Measurements from ENCODE around the gene GORASP1.

Gene GORASP1

DNA sequence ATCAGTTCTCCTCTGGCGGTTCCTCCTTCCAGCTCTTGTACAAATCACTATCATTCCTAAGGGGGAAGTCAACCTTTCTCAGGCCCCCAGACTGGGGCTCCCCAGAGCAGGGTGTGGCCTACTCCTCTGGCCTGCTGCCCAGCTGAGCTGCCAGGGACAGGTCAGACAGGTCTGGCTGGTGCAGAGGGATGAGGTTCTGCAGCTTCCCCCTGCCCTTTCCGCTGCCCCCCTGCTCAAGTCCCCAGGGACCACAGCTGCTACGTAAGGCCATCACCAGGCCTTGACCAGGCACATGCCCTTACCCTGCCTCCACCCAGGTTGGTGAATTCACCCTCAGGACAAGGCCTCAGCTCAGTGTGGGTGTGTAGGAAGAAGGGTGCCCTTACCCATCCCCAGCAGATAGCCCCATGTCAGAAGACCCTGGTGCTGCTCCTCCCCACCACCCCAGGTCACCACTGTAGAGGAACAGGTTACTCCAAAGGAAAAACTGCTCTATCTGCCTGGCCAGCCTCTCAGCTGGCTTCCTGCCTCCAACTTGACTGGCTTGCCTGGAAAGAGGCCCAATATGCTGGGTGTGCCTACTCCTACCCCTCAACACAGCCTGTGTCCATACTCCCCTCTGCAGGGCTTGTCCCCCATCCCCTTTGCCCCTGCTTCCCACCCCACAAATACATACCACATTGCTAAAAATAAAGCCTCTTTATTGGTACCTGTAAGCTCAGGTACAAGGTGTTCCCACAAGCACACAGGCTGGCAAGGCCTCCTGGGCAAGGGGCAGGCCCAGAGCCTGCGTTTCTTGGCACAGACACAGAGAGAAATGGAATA is 34.0 kb upstream of the GORASP1 start:
- Histone ChIP-seq H3K4me2 (no peak overlapping the region), H3K4me1 (ENCODE audit: low read depth, poor library complexity, severe bottlenecking) (no peaks in the 10 kb centered on the region), H3K9ac (no peak overlapping the region), H3K79me2 (ENCODE audit: insufficient read depth, low read depth) (no peaks in the 10 kb centered on the region), H2AFZ (ENCODE audit: low read depth) (no peak overlapping the region), H3K4me3 (IDR thresholded peaks at IDR 0.05; ENCODE audit: insufficient read depth, low read depth, low read length) (no peak overlapping the region), H3K36me3 (ENCODE audit: insufficient read depth) (no peaks in the 10 kb centered on the region), H4K20me1 (ENCODE audit: insufficient read depth) (no peaks in the 10 kb centered on the region), H3K27me3 (ENCODE audit: insufficient read depth, low read depth) (no peaks in the 10 kb centered on the region), H3K27ac (no peak overlapping the region)
- TF ChIP-seq, protein P1, sequence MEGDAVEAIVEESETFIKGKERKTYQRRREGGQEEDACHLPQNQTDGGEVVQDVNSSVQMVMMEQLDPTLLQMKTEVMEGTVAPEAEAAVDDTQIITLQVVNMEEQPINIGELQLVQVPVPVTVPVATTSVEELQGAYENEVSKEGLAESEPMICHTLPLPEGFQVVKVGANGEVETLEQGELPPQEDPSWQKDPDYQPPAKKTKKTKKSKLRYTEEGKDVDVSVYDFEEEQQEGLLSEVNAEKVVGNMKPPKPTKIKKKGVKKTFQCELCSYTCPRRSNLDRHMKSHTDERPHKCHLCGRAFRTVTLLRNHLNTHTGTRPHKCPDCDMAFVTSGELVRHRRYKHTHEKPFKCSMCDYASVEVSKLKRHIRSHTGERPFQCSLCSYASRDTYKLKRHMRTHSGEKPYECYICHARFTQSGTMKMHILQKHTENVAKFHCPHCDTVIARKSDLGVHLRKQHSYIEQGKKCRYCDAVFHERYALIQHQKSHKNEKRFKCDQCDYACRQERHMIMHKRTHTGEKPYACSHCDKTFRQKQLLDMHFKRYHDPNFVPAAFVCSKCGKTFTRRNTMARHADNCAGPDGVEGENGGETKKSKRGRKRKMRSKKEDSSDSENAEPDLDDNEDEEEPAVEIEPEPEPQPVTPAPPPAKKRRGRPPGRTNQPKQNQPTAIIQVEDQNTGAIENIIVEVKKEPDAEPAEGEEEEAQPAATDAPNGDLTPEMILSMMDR (conservative IDR thresholded peaks at IDR 0.05; ENCODE audit: low read depth, low read length), result no peak

DNA sequence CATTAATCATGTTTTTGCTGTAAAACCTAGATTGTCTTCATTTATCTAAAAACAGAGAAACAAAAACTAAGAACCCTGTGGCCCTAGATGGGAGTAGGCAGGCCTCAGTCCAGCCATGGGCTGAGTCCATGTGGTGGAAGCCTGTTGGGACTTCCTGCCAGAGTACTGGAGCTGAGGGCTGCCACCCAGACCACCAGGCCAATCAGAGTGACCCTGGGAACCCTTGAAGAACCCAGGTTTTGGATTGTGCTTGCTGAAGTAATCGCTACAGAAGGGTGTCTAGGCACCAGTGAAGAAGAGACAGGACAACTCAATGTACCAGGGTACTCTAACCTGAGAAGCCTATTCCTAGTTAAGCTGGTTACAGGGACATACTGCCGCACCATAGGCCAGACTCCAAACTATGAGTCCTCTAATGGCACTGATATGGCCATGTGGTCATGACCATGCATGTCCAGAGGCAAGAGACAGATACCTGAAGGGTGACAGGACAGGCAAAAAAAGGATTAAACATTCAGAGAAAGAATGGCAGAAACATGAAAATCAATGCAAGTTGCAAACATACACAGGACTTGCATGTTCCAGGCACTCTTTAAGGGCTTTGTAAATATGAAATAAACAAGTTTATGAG is 33.0 kb upstream of the GORASP1 start:
- Histone ChIP-seq H3K4me3 (IDR thresholded peaks at IDR 0.05; ENCODE audit: insufficient read depth, low read depth, low read length) (no peak overlapping the region), H2AFZ (ENCODE audit: low read depth) (no peak overlapping the region), H3K27me3 (ENCODE audit: insufficient read depth, low read depth) (no peaks in the 10 kb centered on the region), H3K4me2 (no peak overlapping the region), H3K4me1 (ENCODE audit: low read depth, poor library complexity, severe bottlenecking) (no peaks in the 10 kb centered on the region), H3K27ac (no peak overlapping the region), H3K36me3 (ENCODE audit: insufficient read depth) (no peaks in the 10 kb centered on the region), H3K9ac (no peak overlapping the region), H4K20me1 (ENCODE audit: insufficient read depth) (no peaks in the 10 kb centered on the region), H3K79me2 (ENCODE audit: insufficient read depth, low read depth) (no peaks in the 10 kb centered on the region)
- TF ChIP-seq, protein P1 (conservative IDR thresholded peaks at IDR 0.05; ENCODE audit: low read depth, low read length), result no peak

DNA sequence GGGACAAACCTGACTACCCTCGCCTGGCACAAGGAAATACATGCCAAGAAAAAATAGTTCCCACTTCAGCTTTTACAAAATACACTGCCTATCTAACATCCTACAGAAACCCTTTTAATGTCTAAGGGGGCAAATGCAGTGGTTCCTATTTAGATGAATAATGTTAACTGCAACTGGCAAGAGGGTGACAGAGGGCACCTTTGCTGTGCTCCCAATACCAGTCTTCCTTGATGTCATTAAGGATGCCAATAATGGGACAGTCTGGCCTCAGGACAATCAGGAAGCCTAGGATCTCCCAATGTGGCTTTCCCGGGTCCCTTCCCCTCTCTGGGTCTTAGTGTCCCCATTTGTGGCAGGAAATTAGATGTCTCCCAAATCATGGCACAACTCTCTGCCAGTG is 32.0 kb upstream of the GORASP1 start:
- no peaks in the 10 kb centered on the region for H4K20me1 ChIP-seq (ENCODE audit: insufficient read depth)
- H3K27ac ChIP-seq, result no peak overlapping the region

DNA sequence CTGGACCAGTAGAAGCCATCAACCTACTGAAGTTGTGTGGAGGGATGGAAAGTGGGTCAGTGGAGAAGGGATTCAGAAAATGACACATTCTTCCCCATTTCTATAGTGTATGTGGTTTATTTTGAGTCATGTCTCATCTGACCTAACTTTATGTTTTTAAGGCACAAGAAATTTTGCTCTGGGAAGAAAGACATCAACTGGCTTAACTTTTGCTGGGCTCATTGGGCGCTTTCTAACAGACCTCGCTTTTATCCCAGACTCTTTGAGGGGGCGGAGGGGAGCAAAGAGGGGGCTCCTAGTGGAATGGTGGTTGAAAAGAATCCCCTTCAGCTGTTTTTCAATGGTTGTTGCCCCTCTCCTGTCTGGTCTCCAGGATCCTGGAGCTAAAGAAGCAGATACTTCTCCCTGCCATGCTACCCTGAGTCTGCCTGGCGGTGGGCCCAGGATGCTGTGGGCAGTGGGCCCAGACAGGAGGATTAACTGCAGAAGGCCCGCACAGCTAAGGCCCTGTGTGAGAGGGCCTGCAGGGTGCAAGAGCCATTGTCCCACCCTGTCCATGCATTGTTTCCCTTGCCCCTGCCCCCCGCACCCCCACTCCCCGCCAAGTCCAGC is 31.5 kb upstream of the GORASP1 start:
- H2AFZ ChIP-seq (ENCODE audit: low read depth), result no peak overlapping the region
- no peaks in the 10 kb centered on the region for H3K79me2 ChIP-seq (ENCODE audit: insufficient read depth, low read depth)
- H3K27ac ChIP-seq, result no peak overlapping the region
- no peaks in the 10 kb centered on the region for H3K27me3 ChIP-seq (ENCODE audit: insufficient read depth, low read depth)
- H3K9ac ChIP-seq, result no peak overlapping the region
- H3K4me2 ChIP-seq, result no peak overlapping the region
- TF ChIP-seq, protein P1 (conservative IDR thresholded peaks at IDR 0.05; ENCODE audit: low read depth, low read length), result no peak
- H4K20me1 ChIP-seq (ENCODE audit: insufficient read depth), result no peaks in the 10 kb centered on the region
- H3K36me3 ChIP-seq (ENCODE audit: insufficient read depth), result no peaks in the 10 kb centered on the region
- no peaks in the 10 kb centered on the region for H3K4me1 ChIP-seq (ENCODE audit: low read depth, poor library complexity, severe bottlenecking)
- no peak overlapping the region for H3K4me3 ChIP-seq (IDR thresholded peaks at IDR 0.05; ENCODE audit: insufficient read depth, low read depth, low read length)

More for the DNA sequence above, 32.0 kb upstream of the GORASP1 start:
- no peak overlapping the region for H3K4me3 ChIP-seq (IDR thresholded peaks at IDR 0.05; ENCODE audit: insufficient read depth, low read depth, low read length)
- TF ChIP-seq, protein P1 (conservative IDR thresholded peaks at IDR 0.05; ENCODE audit: low read depth, low read length), result no peak
- H3K4me2 ChIP-seq, result no peak overlapping the region
- H2AFZ ChIP-seq (ENCODE audit: low read depth), result no peak overlapping the region
- no peak overlapping the region for H3K9ac ChIP-seq
- H3K36me3 ChIP-seq (ENCODE audit: insufficient read depth), result no peaks in the 10 kb centered on the region
- H3K79me2 ChIP-seq (ENCODE audit: insufficient read depth, low read depth), result no peaks in the 10 kb centered on the region
- no peaks in the 10 kb centered on the region for H3K4me1 ChIP-seq (ENCODE audit: low read depth, poor library complexity, severe bottlenecking)
- no peaks in the 10 kb centered on the region for H3K27me3 ChIP-seq (ENCODE audit: insufficient read depth, low read depth)

Measured in KMS-11 (cell line).